Liver (tissue), 3 donors: ENCODE data around the gene EXOC8.
A peak's percentile ranks its signal among the peaks of the same experiment; 100 is the strongest.

Experiments used
- EGR1 ChIP-seq, 2 donors: IDR thresholded peaks; 2 replicates each; pipeline ENCODE4 v1.6.1; 2016 to 2018; ENCODE audit warnings: antibody characterized with exemption in 2 of 2, low read depth in 2 of 2
- GABPA ChIP-seq, 2 donors: IDR thresholded peaks in 1 of 2; conservative IDR thresholded peaks in 1 of 2; 2 replicates each; pipeline ENCODE4 v1.6.1; 2016; ENCODE audit warnings: antibody characterized with exemption in 2 of 2, mild to moderate bottlenecking in 1 of 2, moderate library complexity in 1 of 2
- HNF4G ChIP-seq: IDR thresholded peaks from 2 replicates; pipeline ENCODE4 v1.6.1; 2016; ENCODE audit warnings: antibody characterized with exemption
- JUND ChIP-seq, 2 donors: IDR thresholded peaks; 2 replicates each; pipeline ENCODE4 v1.6.1; 2016; ENCODE audit warnings: antibody characterized with exemption in 2 of 2
- RAD21 ChIP-seq, 2 donors: IDR thresholded peaks; 2 replicates each; pipeline ENCODE4 v1.6.1; 2016; ENCODE audit warnings: antibody characterized with exemption in 2 of 2, mild to moderate bottlenecking in 2 of 2
- RXRA ChIP-seq, 2 donors: IDR thresholded peaks; 2 replicates each; pipeline ENCODE4 v1.6.1; 2017 to 2018; ENCODE audit warnings: antibody characterized with exemption in 2 of 2, mild to moderate bottlenecking in 1 of 2
- SP1 ChIP-seq: IDR thresholded peaks from 2 replicates; pipeline ENCODE4 v1.6.1; 2018; ENCODE audit warnings: antibody characterized with exemption, mild to moderate bottlenecking
- TAF1 ChIP-seq: conservative IDR thresholded peaks from 2 replicates; pipeline ENCODE4 v1.6.1; 2016; ENCODE audit warnings: antibody characterized with exemption, mild to moderate bottlenecking
- TF ChIP-seq, protein P1 (sequence below): fragments of 150-350 bp; IDR thresholded peaks from 2 replicates; pipeline ENCODE4 v1.5.1; 2017; ENCODE audit warnings: improper control_type of control experiment, low read depth, low read length; ENCODE audit not compliant: missing input control
- TF ChIP-seq, protein P2 (sequence below): IDR thresholded peaks from 2 replicates; pipeline ENCODE4 v1.6.1; 2016; ENCODE audit warnings: antibody characterized with exemption
- TF ChIP-seq, protein P3 (sequence below): IDR thresholded peaks from 2 replicates; pipeline ENCODE4 v1.6.1; 2016; ENCODE audit warnings: antibody characterized with exemption, mild to moderate bottlenecking
- TF ChIP-seq, protein P4 (sequence below): IDR thresholded peaks from 2 replicates; pipeline ENCODE4 v1.6.1; 2016; ENCODE audit warnings: antibody characterized with exemption
- donor health status: healthy.
- donor health status: healthy.

DNA sequence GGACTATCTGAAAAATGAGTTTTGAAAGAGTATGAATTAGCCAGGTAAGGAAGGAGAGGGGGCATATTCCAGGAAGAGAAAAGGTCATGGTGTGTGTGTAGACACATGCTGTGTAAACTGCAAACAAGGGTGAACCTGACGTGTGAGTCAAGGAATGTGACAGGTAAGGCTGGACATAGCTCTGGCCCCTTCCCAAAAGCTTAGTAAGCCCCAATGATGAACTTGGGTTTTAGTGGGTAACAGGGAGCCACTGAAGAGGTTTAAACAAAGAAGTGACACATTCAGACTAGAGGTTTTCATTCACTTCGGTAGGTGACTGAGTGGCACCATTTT is 47.7 kb upstream of the EXOC8 start:
- no peak for TF ChIP-seq EGR1 (IDR thresholded peaks at IDR 0.05; ENCODE audit: low read depth in 2 of 2)
- TF ChIP-seq TAF1: no peak
- TF ChIP-seq, protein P1, sequence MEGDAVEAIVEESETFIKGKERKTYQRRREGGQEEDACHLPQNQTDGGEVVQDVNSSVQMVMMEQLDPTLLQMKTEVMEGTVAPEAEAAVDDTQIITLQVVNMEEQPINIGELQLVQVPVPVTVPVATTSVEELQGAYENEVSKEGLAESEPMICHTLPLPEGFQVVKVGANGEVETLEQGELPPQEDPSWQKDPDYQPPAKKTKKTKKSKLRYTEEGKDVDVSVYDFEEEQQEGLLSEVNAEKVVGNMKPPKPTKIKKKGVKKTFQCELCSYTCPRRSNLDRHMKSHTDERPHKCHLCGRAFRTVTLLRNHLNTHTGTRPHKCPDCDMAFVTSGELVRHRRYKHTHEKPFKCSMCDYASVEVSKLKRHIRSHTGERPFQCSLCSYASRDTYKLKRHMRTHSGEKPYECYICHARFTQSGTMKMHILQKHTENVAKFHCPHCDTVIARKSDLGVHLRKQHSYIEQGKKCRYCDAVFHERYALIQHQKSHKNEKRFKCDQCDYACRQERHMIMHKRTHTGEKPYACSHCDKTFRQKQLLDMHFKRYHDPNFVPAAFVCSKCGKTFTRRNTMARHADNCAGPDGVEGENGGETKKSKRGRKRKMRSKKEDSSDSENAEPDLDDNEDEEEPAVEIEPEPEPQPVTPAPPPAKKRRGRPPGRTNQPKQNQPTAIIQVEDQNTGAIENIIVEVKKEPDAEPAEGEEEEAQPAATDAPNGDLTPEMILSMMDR: no peak
- TF ChIP-seq, protein P2, sequence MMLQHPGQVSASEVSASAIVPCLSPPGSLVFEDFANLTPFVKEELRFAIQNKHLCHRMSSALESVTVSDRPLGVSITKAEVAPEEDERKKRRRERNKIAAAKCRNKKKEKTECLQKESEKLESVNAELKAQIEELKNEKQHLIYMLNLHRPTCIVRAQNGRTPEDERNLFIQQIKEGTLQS: no peak
- TF ChIP-seq RXRA (IDR thresholded peaks at IDR 0.05): peak; percentile 76 to 80
- no peak for TF ChIP-seq HNF4G
- TF ChIP-seq, protein P3, sequence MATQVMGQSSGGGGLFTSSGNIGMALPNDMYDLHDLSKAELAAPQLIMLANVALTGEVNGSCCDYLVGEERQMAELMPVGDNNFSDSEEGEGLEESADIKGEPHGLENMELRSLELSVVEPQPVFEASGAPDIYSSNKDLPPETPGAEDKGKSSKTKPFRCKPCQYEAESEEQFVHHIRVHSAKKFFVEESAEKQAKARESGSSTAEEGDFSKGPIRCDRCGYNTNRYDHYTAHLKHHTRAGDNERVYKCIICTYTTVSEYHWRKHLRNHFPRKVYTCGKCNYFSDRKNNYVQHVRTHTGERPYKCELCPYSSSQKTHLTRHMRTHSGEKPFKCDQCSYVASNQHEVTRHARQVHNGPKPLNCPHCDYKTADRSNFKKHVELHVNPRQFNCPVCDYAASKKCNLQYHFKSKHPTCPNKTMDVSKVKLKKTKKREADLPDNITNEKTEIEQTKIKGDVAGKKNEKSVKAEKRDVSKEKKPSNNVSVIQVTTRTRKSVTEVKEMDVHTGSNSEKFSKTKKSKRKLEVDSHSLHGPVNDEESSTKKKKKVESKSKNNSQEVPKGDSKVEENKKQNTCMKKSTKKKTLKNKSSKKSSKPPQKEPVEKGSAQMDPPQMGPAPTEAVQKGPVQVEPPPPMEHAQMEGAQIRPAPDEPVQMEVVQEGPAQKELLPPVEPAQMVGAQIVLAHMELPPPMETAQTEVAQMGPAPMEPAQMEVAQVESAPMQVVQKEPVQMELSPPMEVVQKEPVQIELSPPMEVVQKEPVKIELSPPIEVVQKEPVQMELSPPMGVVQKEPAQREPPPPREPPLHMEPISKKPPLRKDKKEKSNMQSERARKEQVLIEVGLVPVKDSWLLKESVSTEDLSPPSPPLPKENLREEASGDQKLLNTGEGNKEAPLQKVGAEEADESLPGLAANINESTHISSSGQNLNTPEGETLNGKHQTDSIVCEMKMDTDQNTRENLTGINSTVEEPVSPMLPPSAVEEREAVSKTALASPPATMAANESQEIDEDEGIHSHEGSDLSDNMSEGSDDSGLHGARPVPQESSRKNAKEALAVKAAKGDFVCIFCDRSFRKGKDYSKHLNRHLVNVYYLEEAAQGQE: no peak
- TF ChIP-seq JUND (IDR thresholded peaks at IDR 0.05): peak in 1 of 2 donors; percentile 36
- TF ChIP-seq SP1: peak; percentile 55
- no peak for TF ChIP-seq RAD21 (IDR thresholded peaks at IDR 0.05)
- TF ChIP-seq, protein P4, sequence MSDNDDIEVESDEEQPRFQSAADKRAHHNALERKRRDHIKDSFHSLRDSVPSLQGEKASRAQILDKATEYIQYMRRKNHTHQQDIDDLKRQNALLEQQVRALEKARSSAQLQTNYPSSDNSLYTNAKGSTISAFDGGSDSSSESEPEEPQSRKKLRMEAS: peak; percentile 12
- no peak for TF ChIP-seq GABPA (IDR thresholded peaks at IDR 0.05 in 1 of 2, conservative IDR thresholded peaks at IDR 0.05 in 1 of 2)
